Astrocyte (in vitro differentiated cells and primary cell): ENCODE data around the gene FSD1. TPM values are rescaled to one million over a fixed set of nuclear protein-coding genes. Genes with fewer than 3 reads are reported as not detected.

Experiments used
- DNase-seq: peaks from one replicate; pipeline ENCODE4 v3.0.0-alpha.2; 2010; ENCODE audit warnings: low read depth
- FAIRE-seq: peaks from 2 replicates; lab custom pipeline; 2011; peaks lifted over from hg19 to GRCh38; lab: Jason Lieb, UNC
- H2AFZ ChIP-seq: 2 replicates; pipeline ENCODE4 v1.6.0; 2012; ENCODE audit warnings: low read depth, low read length, inconsistent platforms
- H3K27ac ChIP-seq: 2 replicates; pipeline ENCODE4 v1.5.1; 2011; ENCODE audit warnings: low read depth, low read length, inconsistent platforms
- H3K27me3 ChIP-seq: 2 replicates; pipeline ENCODE4 v1.6.0; 2011; ENCODE audit warnings: low read length, inconsistent platforms; ENCODE audit not compliant: insufficient read depth
- H3K36me3 ChIP-seq: 2 replicates; pipeline ENCODE4 v1.5.1; 2011; ENCODE audit warnings: low read length, inconsistent platforms; ENCODE audit not compliant: insufficient read depth
- H3K4me1 ChIP-seq: 2 replicates; pipeline ENCODE4 v1.5.1; 2011; ENCODE audit warnings: low read length, inconsistent platforms; ENCODE audit not compliant: insufficient read depth
- H3K4me2 ChIP-seq: 2 replicates; pipeline ENCODE4 v1.6.0; 2012; ENCODE audit warnings: low read length, inconsistent platforms
- H3K4me3 ChIP-seq: 2 replicates; pipeline ENCODE4 v1.5.1; 2011; ENCODE audit warnings: low read depth, mild to moderate bottlenecking, low read length, inconsistent platforms; ENCODE audit not compliant: insufficient read depth
- H3K79me2 ChIP-seq: 2 replicates; pipeline ENCODE4 v1.6.0; 2012; ENCODE audit warnings: mild to moderate bottlenecking, low read length, inconsistent platforms; ENCODE audit not compliant: insufficient read depth
- H3K9ac ChIP-seq: 2 replicates; pipeline ENCODE4 v1.6.0; 2012; ENCODE audit warnings: mild to moderate bottlenecking, low read length, inconsistent platforms
- H3K9me3 ChIP-seq: 2 replicates; pipeline ENCODE4 v1.5.1; 2012; ENCODE audit warnings: low read depth, mild to moderate bottlenecking, low read length, inconsistent platforms; ENCODE audit not compliant: insufficient read depth
- H4K20me1 ChIP-seq: 2 replicates; pipeline ENCODE4 v1.6.0; 2012; ENCODE audit warnings: low read length, inconsistent platforms; ENCODE audit not compliant: insufficient read depth
- H3K27ac Mint-ChIP-seq: one replicate; pipeline ENCODE4 v1.8.0; 2021; ENCODE audit warnings: mild to moderate bottlenecking, mixed read lengths; ENCODE audit not compliant: unreplicated experiment
- H3K27me3 Mint-ChIP-seq: one replicate; pipeline ENCODE4 v1.8.0; 2021; ENCODE audit warnings: low read depth, mixed read lengths; ENCODE audit not compliant: unreplicated experiment
- H3K36me3 Mint-ChIP-seq: one replicate; pipeline ENCODE4 v1.8.0; 2021; ENCODE audit warnings: low read depth, mixed read lengths; ENCODE audit not compliant: unreplicated experiment
- H3K4me1 Mint-ChIP-seq: one replicate; pipeline ENCODE4 v1.8.0; 2021; ENCODE audit warnings: low read depth, mixed read lengths; ENCODE audit not compliant: unreplicated experiment
- H3K4me3 Mint-ChIP-seq: one replicate; pipeline ENCODE4 v1.8.0; 2021; ENCODE audit warnings: mild to moderate bottlenecking, moderate library complexity, mixed read lengths; ENCODE audit not compliant: unreplicated experiment
- H3K9me3 Mint-ChIP-seq: one replicate; pipeline ENCODE4 v1.8.0; 2021; ENCODE audit warnings: mild to moderate bottlenecking, mixed read lengths; ENCODE audit not compliant: unreplicated experiment
- CTCF ChIP-seq: IDR thresholded peaks from 2 replicates; pipeline ENCODE4 v1.5.1; 2011; ENCODE audit warnings: low read depth, mild to moderate bottlenecking, inconsistent platforms, low read length, moderate library complexity; ENCODE audit not compliant: insufficient read depth
- EZH2 ChIP-seq: IDR thresholded peaks from 2 replicates; pipeline ENCODE4 v1.6.1; 2012; ENCODE audit warnings: mild to moderate bottlenecking, low read length, inconsistent platforms; ENCODE audit not compliant: insufficient read depth
- total RNA-seq: library from RNA; stranded (reverse); gene quantifications from 2 replicates; pipeline ENCODE4 v1.2.1, GENCODE V29; 2021

The FSD1 gene
- total RNA-seq, 1 donor from 2014 or later, result 15.1 TPM

GRCh38 chr19:4367336-4367723, 62.9 kb downstream of the FSD1 start:
- H3K79me2 ChIP-seq, result peaks cover 63% of the 10 kb centered on the region
- no peak overlapping the region for H3K27ac ChIP-seq
- no peak overlapping the region for H3K4me2 ChIP-seq
- no peak overlapping the region for H3K4me3 ChIP-seq
- H3K36me3 ChIP-seq, result peaks cover 6% of the 10 kb centered on the region
- Mint-ChIP-seq H3K27me3 (no peaks in the 10 kb centered on the region), H3K4me3 (no peak overlapping the region), H3K4me1 (peaks cover 14% of the 10 kb centered on the region), H3K36me3 (peaks cover 6% of the 10 kb centered on the region), H3K27ac (no peak overlapping the region), H3K9me3 (no peaks in the 10 kb centered on the region)
- DNase-seq (no peak), FAIRE-seq (no peak)
- no peak overlapping the region for H2AFZ ChIP-seq
- peaks cover 22% of the 10 kb centered on the region for H3K4me1 ChIP-seq
- H3K27me3 ChIP-seq, result no peaks in the 10 kb centered on the region
- H3K9me3 ChIP-seq, result no peaks in the 10 kb centered on the region
- TF ChIP-seq CTCF (no peak), EZH2 (no peak)
- H3K9ac ChIP-seq, result no peak overlapping the region
- peaks cover 68% of the 10 kb centered on the region for H4K20me1 ChIP-seq

DNA sequence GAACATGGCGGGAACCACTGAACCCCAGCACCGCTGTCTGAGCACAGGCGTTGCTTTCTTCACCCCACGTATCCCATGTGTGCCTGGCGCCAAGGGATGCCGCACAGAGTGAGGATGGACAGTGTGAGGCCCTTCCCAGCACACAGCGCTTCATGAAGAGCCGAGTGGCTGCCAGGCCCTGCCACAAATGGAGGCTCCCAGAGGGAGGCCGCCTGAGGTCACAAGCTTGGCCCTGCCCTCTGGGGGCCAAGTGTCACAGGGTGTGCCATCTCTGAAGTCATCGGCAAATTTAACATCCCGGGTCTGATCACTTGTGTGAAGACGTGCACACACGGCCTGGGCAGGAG, 63.4 kb downstream of the FSD1 start:
- no peak overlapping the region for H3K9ac ChIP-seq
- no peaks in the 10 kb centered on the region for H3K27me3 Mint-ChIP-seq
- H3K36me3 Mint-ChIP-seq, result peaks cover 6% of the 10 kb centered on the region

GRCh38 chr19:4368128-4368820, 63.9 kb downstream of the FSD1 start:
- peaks cover 6% of the 10 kb centered on the region for H3K36me3 ChIP-seq
- Mint-ChIP-seq H3K27ac (peak overlapping the region; percentile 41), H3K9me3 (no peaks in the 10 kb centered on the region), H3K36me3 (peaks cover 6% of the 10 kb centered on the region), H3K4me3 (no peak overlapping the region), H3K4me1 (peaks cover 14% of the 10 kb centered on the region), H3K27me3 (no peaks in the 10 kb centered on the region)
- H3K4me3 ChIP-seq, result no peak overlapping the region
- FAIRE-seq (no peak), DNase-seq (no peak)
- no peaks in the 10 kb centered on the region for H3K27me3 ChIP-seq
- no peak overlapping the region for H3K9ac ChIP-seq
- peaks cover 78% of the 10 kb centered on the region for H4K20me1 ChIP-seq
- peaks cover 23% of the 10 kb centered on the region for H3K4me1 ChIP-seq
- TF ChIP-seq CTCF (no peak), EZH2 (no peak)
- H3K79me2 ChIP-seq, result peaks cover 72% of the 10 kb centered on the region
- H2AFZ ChIP-seq, result no peak overlapping the region
- peak overlapping the region; percentile 63 for H3K4me2 ChIP-seq
- H3K27ac ChIP-seq, result no peak overlapping the region
- H3K9me3 ChIP-seq, result no peaks in the 10 kb centered on the region

More for the DNA sequence above, 63.4 kb downstream of the FSD1 start:
- peaks cover 22% of the 10 kb centered on the region for H3K4me1 ChIP-seq
- no peak overlapping the region for H3K4me2 ChIP-seq
- FAIRE-seq, result no peak
- Mint-ChIP-seq H3K4me3 (no peak overlapping the region), H3K9me3 (no peaks in the 10 kb centered on the region), H3K4me1 (peaks cover 14% of the 10 kb centered on the region), H3K27ac (no peak overlapping the region)
- H3K9me3 ChIP-seq, result no peaks in the 10 kb centered on the region
- H4K20me1 ChIP-seq, result peaks cover 73% of the 10 kb centered on the region
- peaks cover 6% of the 10 kb centered on the region for H3K36me3 ChIP-seq
- no peak overlapping the region for H3K4me3 ChIP-seq
- no peak for DNase-seq
- TF ChIP-seq EZH2, result no peak
- H3K27me3 ChIP-seq, result no peaks in the 10 kb centered on the region
- H3K27ac ChIP-seq, result no peak overlapping the region
- no peak overlapping the region for H2AFZ ChIP-seq
- peaks cover 67% of the 10 kb centered on the region for H3K79me2 ChIP-seq
